IMR-90 (cell line): ENCODE data around the gene TLCD1. TPM values are rescaled to one million over a fixed set of nuclear protein-coding genes. Genes with fewer than 3 reads are reported as not detected.

Experiments used
- ATAC-seq: fragments of 200-7000 bp; cut with Tn5 transposase; 2 replicates; pipeline ENCODE4 v1.9.1; 2020; ENCODE audit warnings: low read depth, mild to moderate bottlenecking, moderate library complexity
- BruUV-seq: library from RNA; stranded (reverse); fragments of 400-500 nt; replicated peaks from 2 replicates; lab custom pipeline; 2021; lab: Mats Ljungman, UMichigan
- CTCF ChIA-PET: fragments of 300-600 bp; formaldehyde crosslinking; extraction: SDS; loops from one replicate; lab custom pipeline; 2021; ENCODE audit warnings: antibody characterized with exemption; lab: Yijun Ruan, JAX
- POLR2A ChIA-PET: fragments of 300-600 bp; sonication (Branson Sonifier 250); formaldehyde crosslinking; loops from one replicate; lab custom pipeline; 2022; ENCODE audit warnings: antibody characterized with exemption; ENCODE audit not compliant: unreplicated experiment; lab: Charles Lee
- DNase-seq: peaks from one replicate; pipeline ENCODE4 v3.0.0; 2013
- H2AFZ ChIP-seq: replicated peaks from 2 replicates; pipeline ENCODE3; 2013; ENCODE audit warnings: low read length, mild to moderate bottlenecking; ENCODE audit not compliant: poor library complexity
- H2AK5ac ChIP-seq: 2 replicates; pipeline ENCODE4 v1.6.1; 2013; ENCODE audit warnings: low read depth, low read length, inconsistent platforms
- H2AK9ac ChIP-seq: replicated peaks from 2 replicates; pipeline ENCODE3; 2013; ENCODE audit warnings: mild to moderate bottlenecking, low read depth, low read length, moderate library complexity; ENCODE audit not compliant: poor library complexity
- H2BK120ac ChIP-seq: 2 replicates; pipeline ENCODE4 v1.6.1; 2013; ENCODE audit warnings: low read depth, low read length, inconsistent platforms
- H2BK15ac ChIP-seq: 3 replicates; pipeline ENCODE4 v1.6.1; 2013; ENCODE audit warnings: low read depth, low read length, inconsistent platforms
- H2BK20ac ChIP-seq: 2 replicates; pipeline ENCODE4 v1.6.1; 2013; ENCODE audit warnings: low read depth, mild to moderate bottlenecking, inconsistent platforms, low read length, moderate library complexity
- H2BK5ac ChIP-seq: 2 replicates; pipeline ENCODE4 v1.6.1; 2013; ENCODE audit warnings: mild to moderate bottlenecking, low read depth, low read length, inconsistent platforms; ENCODE audit not compliant: poor library complexity, severe bottlenecking
- H3K14ac ChIP-seq: replicated peaks from 2 replicates; pipeline ENCODE4 v1.6.1; 2013; ENCODE audit warnings: low read depth, low read length, inconsistent platforms
- H3K18ac ChIP-seq: 2 replicates; pipeline ENCODE4 v1.6.1; 2013; ENCODE audit warnings: low read depth, low read length, control low read depth
- H3K23ac ChIP-seq: 2 replicates; pipeline ENCODE4 v1.6.1; 2013; ENCODE audit warnings: low read depth, low read length, inconsistent platforms
- H3K27ac ChIP-seq: 2 replicates; pipeline ENCODE4 v1.5.1; 2013; ENCODE audit warnings: mild to moderate bottlenecking, control low read depth, low read length; ENCODE audit not compliant: insufficient read depth
- H3K27me3 ChIP-seq: 2 replicates; pipeline ENCODE4 v1.6.1; 2013; ENCODE audit warnings: low read length; ENCODE audit not compliant: control insufficient read depth, insufficient read depth
- H3K36me3 ChIP-seq: 2 replicates; pipeline ENCODE4 v1.6.1; 2013; ENCODE audit warnings: low read length, mixed read lengths; ENCODE audit not compliant: control insufficient read depth, insufficient read depth
- H3K4ac ChIP-seq: 2 replicates; pipeline ENCODE4 v1.6.1; 2013; ENCODE audit warnings: low read depth, low read length, inconsistent platforms
- H3K4me1 ChIP-seq: 2 replicates; pipeline ENCODE4 v1.6.1; 2013; ENCODE audit warnings: low read length, mixed read lengths; ENCODE audit not compliant: control insufficient read depth, insufficient read depth
- H3K4me2 ChIP-seq: 2 replicates; pipeline ENCODE4 v1.6.1; 2013; ENCODE audit warnings: low read depth, mild to moderate bottlenecking, control low read depth, low read length, moderate library complexity
- H3K4me3 ChIP-seq: 2 replicates; pipeline ENCODE4 v1.5.1; 2013; ENCODE audit warnings: low read depth, mild to moderate bottlenecking, control low read depth, low read length, moderate library complexity; ENCODE audit not compliant: insufficient read depth
- H3K56ac ChIP-seq: 2 replicates; pipeline ENCODE4 v1.6.1; 2013; ENCODE audit warnings: low read length, inconsistent platforms; ENCODE audit not compliant: insufficient read depth; ENCODE audit errors: extremely low read depth
- H3K79me1 ChIP-seq, 2 experiments: 2 replicates each; pipeline ENCODE4 v1.6.1; 2013; ENCODE audit warnings: low read length in 2 of 2, inconsistent platforms in 1 of 2, low read depth in 1 of 2
- H3K9ac ChIP-seq: 2 replicates; pipeline ENCODE4 v1.6.1; 2013; ENCODE audit warnings: low read depth, low read length, control low read depth
- H3K9me1 ChIP-seq: 2 replicates; pipeline ENCODE4 v1.6.1; 2013; ENCODE audit warnings: low read length, inconsistent platforms; ENCODE audit not compliant: insufficient read depth
- H3K9me3 ChIP-seq: 2 replicates; pipeline ENCODE4 v1.6.1; 2013; ENCODE audit warnings: low read length; ENCODE audit not compliant: control insufficient read depth, insufficient read depth
- H4K20me1 ChIP-seq: 2 replicates; pipeline ENCODE4 v1.6.1; 2013; ENCODE audit warnings: low read length, inconsistent platforms; ENCODE audit not compliant: insufficient read depth
- H4K5ac ChIP-seq: 2 replicates; pipeline ENCODE4 v1.6.1; 2013; ENCODE audit warnings: mild to moderate bottlenecking, low read depth, low read length, control low read depth
- H4K8ac ChIP-seq, 2 experiments: 2 replicates each; pipeline ENCODE4 v1.6.1; 2013; ENCODE audit warnings: low read depth in 2 of 2, low read length in 2 of 2, control low read depth in 1 of 2, inconsistent platforms in 1 of 2
- H4K91ac ChIP-seq: 2 replicates; pipeline ENCODE4 v1.6.1; 2013; ENCODE audit warnings: low read depth, low read length, inconsistent platforms; ENCODE audit not compliant: insufficient read depth
- BHLHE40 ChIP-seq: fragments of 150-350 bp; IDR thresholded peaks from 2 replicates; pipeline ENCODE4 v1.6.1; 2016; ENCODE audit warnings: mild to moderate bottlenecking, low read depth, low read length
- CEBPB ChIP-seq: IDR thresholded peaks from 2 replicates; pipeline ENCODE4 v1.6.1; 2012; ENCODE audit warnings: low read depth, low read length, improper control_type of control experiment
- CHD1 ChIP-seq: IDR thresholded peaks from 2 replicates; pipeline ENCODE4 v1.6.1; 2012; ENCODE audit warnings: low read depth, low read length, improper control_type of control experiment
- FOS ChIP-seq: fragments of 150-350 bp; IDR thresholded peaks from 2 replicates; pipeline ENCODE4 v1.6.1; 2016; ENCODE audit warnings: low read depth, low read length
- MAFK ChIP-seq: IDR thresholded peaks from 2 replicates; pipeline ENCODE4 v1.6.1; 2012; ENCODE audit warnings: low read depth, low read length, improper control_type of control experiment
- MAZ ChIP-seq: IDR thresholded peaks from 2 replicates; pipeline ENCODE4 v1.6.1; 2012; ENCODE audit warnings: low read depth, mild to moderate bottlenecking, low read length, improper control_type of control experiment, moderate library complexity, borderline replicate concordance
- NFE2L2 ChIP-seq: fragments of 150-350 bp; IDR thresholded peaks from 2 replicates; pipeline ENCODE4 v1.6.1; 2016; ENCODE audit warnings: low read depth, mild to moderate bottlenecking, low read length
- POLR2A ChIP-seq: IDR thresholded peaks from 2 replicates; pipeline ENCODE4 v1.6.1; 2012; ENCODE audit warnings: mild to moderate bottlenecking, low read depth, low read length
- RAD21 ChIP-seq: IDR thresholded peaks from 2 replicates; pipeline ENCODE4 v1.6.1; 2012; ENCODE audit warnings: low read length, improper control_type of control experiment
- RCOR1 ChIP-seq: IDR thresholded peaks from 2 replicates; pipeline ENCODE4 v1.6.1; 2012; ENCODE audit warnings: mild to moderate bottlenecking, low read length, improper control_type of control experiment; ENCODE audit not compliant: insufficient replicate concordance
- RFX5 ChIP-seq: IDR thresholded peaks from 2 replicates; pipeline ENCODE4 v1.8.0; 2012; ENCODE audit warnings: low read depth, mild to moderate bottlenecking, low read length, moderate library complexity
- WGBS, 2 experiments: methylation state at CpG; one replicate each; pipeline versions ENCODE4 v1.1.5 to v1.1.7; 2013; ENCODE audit warnings: missing lambda C conversion rate in 2 of 2; ENCODE audit not compliant: insufficient read length in 1 of 2; ENCODE audit errors: extremely low coverage in 2 of 2; 5-methylcytosine and 5-hydroxymethylcytosine counted together
- dilution Hi-C: fragments of 300-500 bp; cut with HindIII; formaldehyde crosslinking; loops from one replicate; pipeline ENCODE4 v1.14.3; 2018; ENCODE audit warnings: low sequenced_read_pairs; ENCODE audit not compliant: unreplicated experiment
- in situ Hi-C: fragments of 300-500 bp; cut with MboI; formaldehyde crosslinking; loops from 3 replicates; pipeline ENCODE4 v1.14.3; 2019; ENCODE audit warnings: low sequenced_read_pairs, inconsistent platforms, mixed read lengths
- intact Hi-C: fragments of 100-400 bp; cut with micrococcal nuclease; formaldehyde crosslinking; loops from 2 replicates; pipeline ENCODE4 v1.10.0; 2022
- polyA plus RNA-seq, 3 experiments: library from polyadenylated mRNA; depleted of rRNA; stranded (reverse); fragments of >200 nt; gene quantifications; 2 replicates each; pipeline ENCODE4 v1.2.3, GENCODE V29; 2012; ENCODE audit warnings: low replicate concordance in 1 of 3
- total RNA-seq: library from RNA; depleted of rRNA; stranded (reverse); fragments of >200 nt; gene quantifications from 2 replicates; pipeline ENCODE4 v1.2.3, GENCODE V29; 2012
- TF ChIP-seq, protein P1 (sequence below): conservative IDR thresholded peaks from 2 replicates; pipeline ENCODE4 v1.5.1; 2012; ENCODE audit warnings: mild to moderate bottlenecking, low read depth, low read length, improper control_type of control experiment
- TF ChIP-seq, protein P2 (sequence below): fragments of 150-350 bp; IDR thresholded peaks from 2 replicates; pipeline ENCODE4 v1.6.1; 2016; ENCODE audit warnings: low read depth, mild to moderate bottlenecking, low read length, moderate library complexity, borderline replicate concordance
- TF ChIP-seq, protein P3 (sequence below): fragments of 150-350 bp; IDR thresholded peaks from 2 replicates; pipeline ENCODE4 v1.6.1; 2017; ENCODE audit warnings: mild to moderate bottlenecking, antibody characterized with exemption, low read length, low read depth

Gene TLCD1
- total and polyA plus RNA-seq, 2 of the 4 experiments (the other 2 are of a cell fraction), result 3.6 to 9.3 TPM

DNA sequence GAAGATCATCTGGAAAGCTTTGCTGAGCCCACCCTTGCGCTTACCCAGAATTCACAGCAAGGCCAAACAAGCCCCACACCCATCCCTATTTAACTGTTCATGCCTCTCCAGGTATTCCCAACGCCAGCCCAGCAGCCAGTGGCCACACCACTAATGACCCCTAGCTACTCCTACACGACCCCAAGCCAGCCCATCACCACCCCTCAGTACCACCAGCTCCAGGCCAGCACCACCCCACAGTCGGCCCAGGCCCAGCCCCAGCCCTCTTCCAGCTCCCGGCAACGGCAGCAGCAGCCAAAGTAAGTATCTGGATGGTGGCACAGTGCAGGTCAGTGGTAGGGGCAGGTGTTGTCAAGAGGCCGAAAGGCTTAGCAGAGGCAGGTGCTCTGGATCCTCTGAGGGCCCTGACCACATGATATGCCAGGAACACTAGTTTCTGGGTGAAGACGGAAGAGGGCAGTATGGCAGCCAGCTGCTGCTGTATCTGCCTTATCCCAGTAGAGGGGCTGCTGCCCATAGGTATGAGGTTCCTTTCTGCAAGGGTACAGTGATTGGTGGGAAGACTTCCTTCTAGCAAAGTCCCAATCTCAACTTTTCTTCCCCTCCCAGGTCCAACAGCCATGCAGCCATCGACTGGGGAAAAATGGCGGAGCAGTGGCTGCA is 25.1 kb downstream of the TLCD1 start:
- CTCF ChIA-PET, result no interaction called here

More for the DNA sequence above, 25.1 kb downstream of the TLCD1 start:
- H3K9me1 ChIP-seq, result peaks cover 4% of the 10 kb centered on the region; the same call in 1 of the 2 replicates
- H3K4me2 ChIP-seq, result no peak overlapping the region
- in situ Hi-C loops, result no loop called here
- no peak overlapping the region for H3K23ac ChIP-seq
- POLR2A ChIA-PET, result interaction anchor here (0.5 kb wide), 1 partner anchor 10 kb away, joined by 3 read pairs; the partner anchor contains the start of gene PROCA1
- peaks cover 3% of the 10 kb centered on the region for H4K20me1 ChIP-seq
- H4K5ac ChIP-seq, result no peak overlapping the region
- no peak overlapping the region for H2AK9ac ChIP-seq
- BruUV-seq, result no TSS peak
- H2BK20ac ChIP-seq, result no peak overlapping the region
- H3K27ac ChIP-seq, result no peak overlapping the region
- H3K4ac ChIP-seq, result no peak overlapping the region
- no peak overlapping the region for H4K91ac ChIP-seq
- no peak for TF ChIP-seq BHLHE40
- no peak for TF ChIP-seq CHD1
- TF ChIP-seq FOS, result no peak
- TF ChIP-seq, protein P1, sequence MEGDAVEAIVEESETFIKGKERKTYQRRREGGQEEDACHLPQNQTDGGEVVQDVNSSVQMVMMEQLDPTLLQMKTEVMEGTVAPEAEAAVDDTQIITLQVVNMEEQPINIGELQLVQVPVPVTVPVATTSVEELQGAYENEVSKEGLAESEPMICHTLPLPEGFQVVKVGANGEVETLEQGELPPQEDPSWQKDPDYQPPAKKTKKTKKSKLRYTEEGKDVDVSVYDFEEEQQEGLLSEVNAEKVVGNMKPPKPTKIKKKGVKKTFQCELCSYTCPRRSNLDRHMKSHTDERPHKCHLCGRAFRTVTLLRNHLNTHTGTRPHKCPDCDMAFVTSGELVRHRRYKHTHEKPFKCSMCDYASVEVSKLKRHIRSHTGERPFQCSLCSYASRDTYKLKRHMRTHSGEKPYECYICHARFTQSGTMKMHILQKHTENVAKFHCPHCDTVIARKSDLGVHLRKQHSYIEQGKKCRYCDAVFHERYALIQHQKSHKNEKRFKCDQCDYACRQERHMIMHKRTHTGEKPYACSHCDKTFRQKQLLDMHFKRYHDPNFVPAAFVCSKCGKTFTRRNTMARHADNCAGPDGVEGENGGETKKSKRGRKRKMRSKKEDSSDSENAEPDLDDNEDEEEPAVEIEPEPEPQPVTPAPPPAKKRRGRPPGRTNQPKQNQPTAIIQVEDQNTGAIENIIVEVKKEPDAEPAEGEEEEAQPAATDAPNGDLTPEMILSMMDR, result no peak
- TF ChIP-seq POLR2A, result no peak
- no peak for TF ChIP-seq NFE2L2
- no peak for TF ChIP-seq RAD21
- no peak for TF ChIP-seq MAZ
- TF ChIP-seq, protein P2, sequence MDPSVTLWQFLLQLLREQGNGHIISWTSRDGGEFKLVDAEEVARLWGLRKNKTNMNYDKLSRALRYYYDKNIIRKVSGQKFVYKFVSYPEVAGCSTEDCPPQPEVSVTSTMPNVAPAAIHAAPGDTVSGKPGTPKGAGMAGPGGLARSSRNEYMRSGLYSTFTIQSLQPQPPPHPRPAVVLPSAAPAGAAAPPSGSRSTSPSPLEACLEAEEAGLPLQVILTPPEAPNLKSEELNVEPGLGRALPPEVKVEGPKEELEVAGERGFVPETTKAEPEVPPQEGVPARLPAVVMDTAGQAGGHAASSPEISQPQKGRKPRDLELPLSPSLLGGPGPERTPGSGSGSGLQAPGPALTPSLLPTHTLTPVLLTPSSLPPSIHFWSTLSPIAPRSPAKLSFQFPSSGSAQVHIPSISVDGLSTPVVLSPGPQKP, result no peak
- no peak for TF ChIP-seq CEBPB
- no peak for TF ChIP-seq RFX5
- TF ChIP-seq, protein P3, sequence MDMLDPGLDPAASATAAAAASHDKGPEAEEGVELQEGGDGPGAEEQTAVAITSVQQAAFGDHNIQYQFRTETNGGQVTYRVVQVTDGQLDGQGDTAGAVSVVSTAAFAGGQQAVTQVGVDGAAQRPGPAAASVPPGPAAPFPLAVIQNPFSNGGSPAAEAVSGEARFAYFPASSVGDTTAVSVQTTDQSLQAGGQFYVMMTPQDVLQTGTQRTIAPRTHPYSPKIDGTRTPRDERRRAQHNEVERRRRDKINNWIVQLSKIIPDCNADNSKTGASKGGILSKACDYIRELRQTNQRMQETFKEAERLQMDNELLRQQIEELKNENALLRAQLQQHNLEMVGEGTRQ, result no peak
- TF ChIP-seq MAFK, result no peak
- no peak for TF ChIP-seq RCOR1
- H3K18ac ChIP-seq, result no peak overlapping the region
- H3K36me3 ChIP-seq, result peaks cover 89% of the 10 kb centered on the region
- no peak for ATAC-seq
- no peak overlapping the region for H3K14ac ChIP-seq
- no peak overlapping the region for H2AK5ac ChIP-seq
- H3K27me3 ChIP-seq, result no peaks in the 10 kb centered on the region
- no peak overlapping the region for H3K9ac ChIP-seq
- peaks cover 3 to 6% of the 10 kb centered on the region in 2 experiments; a peak in 2 of 4 replicates for H3K79me1 ChIP-seq
- intact Hi-C loops, result no loop called here
- no peak overlapping the region for H2BK5ac ChIP-seq
- no peak overlapping the region for H2AFZ ChIP-seq
- no peak overlapping the region for H2BK15ac ChIP-seq
- no peak overlapping the region for H2BK120ac ChIP-seq
- no peak overlapping the region for H4K8ac ChIP-seq
- H3K9me3 ChIP-seq, result no peaks in the 10 kb centered on the region
- H3K4me3 ChIP-seq, result no peak overlapping the region
- no peak for DNase-seq
- dilution Hi-C loops, result no loop called here
- H3K56ac ChIP-seq, result no peak overlapping the region
- H3K4me1 ChIP-seq, result no peaks in the 10 kb centered on the region
- 100% methylated on average over 2 of the region's 10 CpGs; no CpG with 5 or more reads in 1 of the 2 experiments for WGBS, 2 experiments
